HG03175 (cell line): ENCODE data around the gene RTL3.
A peak's percentile ranks its signal among the peaks of the same experiment; 100 is the strongest.
"Not testable (repeated sequence)": the region's sequence is repeated elsewhere in the genome, so short reads cannot be mapped to it uniquely, and the experiment has no call there.

ENCODE experiments used
- ATAC-seq: cut with Tn5 transposase; IDR thresholded peaks from one replicate; pipeline ENCODE4 v1.9.1; 2021; ENCODE audit warnings: mild to moderate bottlenecking, moderate library complexity; ENCODE audit not compliant: unreplicated experiment

The RTL3 gene

DNA sequence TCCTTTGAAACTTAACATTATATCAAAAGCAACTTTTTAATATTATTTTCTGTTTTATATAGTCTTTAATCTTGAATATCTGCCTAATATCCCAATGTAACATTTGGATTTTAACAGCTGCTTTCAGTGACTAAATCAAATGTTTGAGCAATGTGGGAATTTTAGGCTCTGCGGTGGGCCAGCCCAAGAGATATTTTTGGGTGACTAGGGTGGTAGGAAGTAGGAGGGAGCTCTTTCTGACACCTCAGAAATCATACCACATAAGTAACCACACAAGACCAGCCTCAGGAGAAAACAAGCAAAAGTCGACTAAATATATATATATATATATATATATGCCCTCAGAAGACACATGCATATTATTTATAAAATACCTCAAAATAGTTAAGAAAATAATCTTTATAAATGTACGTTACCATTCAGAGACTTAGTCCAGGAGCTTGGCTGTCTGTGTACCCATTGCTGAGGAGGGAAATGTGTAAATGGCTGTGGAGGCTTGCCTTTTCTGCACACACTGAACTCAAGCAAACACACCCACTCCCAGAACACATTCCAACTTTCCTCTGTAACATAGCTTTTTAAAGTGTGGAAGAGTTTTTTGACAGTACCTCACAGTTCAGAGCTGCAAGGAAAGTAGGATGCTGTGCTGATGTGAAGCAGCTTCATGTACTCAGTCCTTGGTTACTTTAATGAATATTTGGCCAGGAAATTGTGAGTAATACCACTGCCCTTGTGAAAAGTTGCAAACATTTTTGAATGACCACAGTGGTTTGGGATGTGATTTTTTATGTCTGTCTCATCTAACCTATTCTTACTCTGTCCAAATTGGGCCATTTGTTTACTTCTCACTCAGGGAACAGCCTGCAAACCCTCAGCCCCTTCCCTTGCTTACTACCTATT is at the start of gene RTL3:
TSS of gene RTL3 (minus strand) at position 484 of the 900 bp plus-strand sequence. CDS start 908 bp downstream, outside the sequence.
- peak; percentile 46 for ATAC-seq

DNA sequence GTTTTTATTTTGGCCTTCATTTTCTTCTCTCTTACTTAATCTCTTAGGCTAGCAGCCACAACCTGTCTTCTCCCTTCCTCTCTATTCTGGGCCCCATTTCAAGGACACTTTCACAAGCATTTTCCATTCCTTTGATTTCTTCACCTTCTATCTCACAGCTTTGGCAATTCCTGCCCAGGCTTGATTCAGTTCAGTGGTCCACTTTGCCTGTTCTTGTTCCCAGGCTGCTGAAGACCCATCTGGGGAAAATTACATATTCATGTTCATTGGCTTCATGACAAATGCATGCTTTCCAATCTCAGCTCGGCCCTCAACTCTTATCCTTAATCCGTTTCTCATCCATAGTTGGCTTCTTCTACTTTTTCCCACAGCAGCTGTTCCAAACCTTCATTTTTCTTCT is 49.7 kb upstream of the RTL3 start:
- ATAC-seq: no peak

DNA sequence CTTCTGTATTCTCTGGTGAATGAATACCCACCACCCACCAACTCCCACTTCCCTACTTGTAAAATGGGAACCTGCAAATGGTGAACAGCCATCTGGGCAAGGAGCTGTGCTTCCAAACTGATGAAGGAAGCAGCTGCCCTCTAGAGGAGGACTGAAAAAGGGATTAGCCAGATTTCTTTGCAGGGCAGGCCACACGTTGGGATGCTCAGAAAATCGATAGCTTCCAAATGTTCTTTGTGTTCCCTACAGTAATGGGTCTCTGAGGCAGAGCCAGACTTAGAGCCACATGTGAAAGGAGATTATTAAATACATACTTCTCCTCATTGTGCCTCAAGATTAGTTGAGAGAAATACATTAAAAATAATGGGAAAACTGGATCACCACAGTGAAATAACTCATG is 49.1 kb upstream of the RTL3 start:
- no peak for ATAC-seq

DNA sequence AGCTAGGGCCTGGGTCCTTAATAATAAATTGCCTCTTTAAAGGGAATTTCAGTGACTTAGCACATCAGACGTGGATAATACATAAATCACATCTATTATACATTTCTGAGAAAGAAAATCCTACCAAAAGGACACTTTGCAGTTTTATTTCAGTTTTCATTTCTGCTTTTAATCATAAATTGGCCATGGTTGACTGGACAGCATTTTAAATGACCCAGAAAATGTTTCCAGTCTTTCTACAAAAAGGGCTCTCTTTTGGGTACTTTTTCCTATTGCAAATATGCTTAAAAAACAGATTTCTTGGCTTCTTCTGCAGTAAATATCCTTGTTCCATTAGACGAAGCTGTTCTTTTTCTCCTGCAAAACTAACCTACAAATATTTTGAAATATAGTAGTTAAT is 46.9 kb upstream of the RTL3 start:
- ATAC-seq: no peak

DNA sequence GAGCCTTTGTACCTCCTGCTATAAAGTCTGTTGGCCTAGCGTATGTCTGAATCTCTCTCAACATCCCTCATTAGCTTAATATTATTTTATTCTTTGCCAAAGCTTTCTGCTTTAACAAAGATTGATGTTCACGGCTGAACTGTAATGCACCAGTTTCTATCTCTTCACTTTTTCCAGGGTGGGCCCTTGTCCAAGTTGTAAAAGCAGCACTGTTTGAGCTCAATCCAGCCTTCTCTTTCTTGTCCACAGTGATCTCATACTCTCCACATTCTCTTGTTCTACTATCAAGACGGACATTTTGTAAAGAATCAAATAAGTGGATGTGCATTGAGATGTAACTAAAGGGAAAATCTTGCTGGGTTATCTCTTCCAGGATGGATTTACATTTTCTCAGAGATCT is 34.4 kb upstream of the RTL3 start:
- ATAC-seq: no peak

DNA sequence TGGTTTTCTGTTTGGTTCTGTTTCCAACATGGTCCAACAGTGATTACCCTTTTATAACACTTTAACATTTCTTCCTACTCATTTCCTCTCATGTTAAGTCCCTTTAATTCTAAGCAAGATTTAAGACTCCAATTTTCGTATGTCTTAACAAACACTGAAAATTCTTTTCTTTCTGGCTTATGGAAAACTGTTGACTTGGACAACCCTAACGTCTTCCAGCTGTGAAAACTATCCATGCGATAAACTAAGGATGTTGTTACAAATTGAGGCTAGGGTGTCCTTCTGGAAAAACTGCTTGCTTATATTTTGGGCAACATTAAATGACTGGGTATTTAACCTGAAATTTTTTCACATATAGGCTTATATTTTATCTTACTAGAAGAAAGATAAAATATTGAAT is 33.9 kb upstream of the RTL3 start:
- ATAC-seq: no peak

GRCh38 chrX:78687586-78687985 is 28.5 kb upstream of the RTL3 start:
- ATAC-seq: peak; percentile 78

DNA sequence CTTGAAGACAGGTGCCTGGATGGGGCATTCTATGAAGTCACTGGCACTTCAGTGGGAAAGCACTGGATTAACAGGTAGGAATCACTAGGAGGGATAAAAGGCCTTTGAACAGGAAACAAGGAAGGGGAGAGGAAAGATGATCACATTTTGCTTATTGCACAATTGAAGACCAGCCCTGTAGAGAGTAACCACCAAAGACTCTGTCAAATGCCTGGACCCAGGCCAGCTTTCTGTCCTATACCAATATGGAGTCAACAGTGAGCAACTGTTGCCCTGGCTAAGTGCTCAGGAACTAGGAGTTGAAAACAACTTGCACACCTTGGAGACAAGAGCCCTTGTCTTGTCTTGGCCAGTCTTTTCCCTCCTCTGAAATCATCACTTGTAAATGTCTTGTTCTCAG is 14.1 kb upstream of the RTL3 start:
- ATAC-seq: no peak

GRCh38 chrX:78665342-78665741 is 6.2 kb upstream of the RTL3 start:
- no peak for ATAC-seq

GRCh38 chrX:78661836-78662235 is 2.7 kb upstream of the RTL3 start:
- no peak for ATAC-seq

DNA sequence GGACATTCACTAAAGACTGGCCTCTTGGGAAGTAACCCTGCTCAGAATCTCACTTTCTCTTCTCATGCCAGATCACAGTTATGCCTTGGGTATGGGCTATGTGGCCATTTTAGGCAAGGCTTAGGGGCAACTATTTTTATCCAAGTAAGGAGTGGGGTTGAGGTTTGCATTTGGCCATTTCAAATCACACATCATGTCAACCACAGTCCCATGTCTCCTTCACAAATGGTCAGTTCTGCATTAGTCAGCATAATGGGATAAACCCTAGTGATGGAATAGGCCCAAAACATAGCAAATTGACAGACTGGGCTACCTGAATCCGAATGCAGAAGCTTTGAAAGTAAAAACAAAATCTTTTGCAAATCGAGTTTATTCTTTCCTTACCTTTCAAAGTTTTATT is 827 bp upstream of the RTL3 start:
- ATAC-seq: no peak

GRCh38 chrX:78658414-78658813 is 714 bp downstream of the RTL3 start:
- ATAC-seq: no peak

DNA sequence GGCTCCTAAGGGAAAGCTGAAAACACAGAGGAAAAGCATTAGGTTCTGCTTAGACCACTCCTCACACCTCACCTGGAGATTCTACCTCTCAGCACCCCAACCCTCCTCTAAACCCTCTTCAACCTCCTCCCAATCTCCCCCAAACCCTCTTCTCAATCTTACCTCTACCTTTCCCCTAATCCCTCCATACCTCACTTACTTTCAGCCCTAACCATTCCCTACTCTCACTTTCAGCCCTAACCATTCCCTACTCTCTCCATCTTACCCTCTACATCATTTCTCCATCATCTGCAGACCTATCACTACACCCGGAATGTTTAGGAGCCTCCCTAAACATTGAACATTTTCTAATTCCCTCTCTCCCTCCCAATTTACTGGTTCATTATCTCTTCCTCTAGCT is 3.5 kb downstream of the RTL3 start:
- ATAC-seq: no peak

GRCh38 chrX:78653118-78653822 is 5.9 kb downstream of the RTL3 start:
- peak; percentile 55 for ATAC-seq

- ATAC-seq: peak; percentile 80
These were observed 8.2 kb downstream of the RTL3 start for GRCh38 chrX:78650906-78651437.

DNA sequence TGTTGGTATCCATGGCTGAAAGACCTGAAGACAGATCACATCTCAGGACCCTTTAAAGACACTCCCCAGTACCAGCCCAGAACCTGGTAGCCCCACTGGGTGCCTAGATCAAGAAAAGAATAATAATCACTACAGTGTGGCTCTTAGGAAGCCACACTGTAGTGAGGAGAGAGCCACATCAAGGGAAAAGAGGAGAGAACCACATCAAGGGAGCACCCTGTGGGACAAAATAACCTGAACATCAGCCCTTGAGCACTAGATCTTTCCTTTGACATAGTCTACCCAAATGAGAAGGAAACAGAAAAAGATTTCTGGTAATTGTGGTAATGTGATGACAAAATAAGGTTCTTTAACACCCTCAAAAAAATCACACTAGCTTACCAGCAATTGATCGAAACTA is 15.3 kb downstream of the RTL3 start:
- no peak for ATAC-seq

GRCh38 chrX:78643096-78643495 is 16.0 kb downstream of the RTL3 start:
- ATAC-seq: no peak

DNA sequence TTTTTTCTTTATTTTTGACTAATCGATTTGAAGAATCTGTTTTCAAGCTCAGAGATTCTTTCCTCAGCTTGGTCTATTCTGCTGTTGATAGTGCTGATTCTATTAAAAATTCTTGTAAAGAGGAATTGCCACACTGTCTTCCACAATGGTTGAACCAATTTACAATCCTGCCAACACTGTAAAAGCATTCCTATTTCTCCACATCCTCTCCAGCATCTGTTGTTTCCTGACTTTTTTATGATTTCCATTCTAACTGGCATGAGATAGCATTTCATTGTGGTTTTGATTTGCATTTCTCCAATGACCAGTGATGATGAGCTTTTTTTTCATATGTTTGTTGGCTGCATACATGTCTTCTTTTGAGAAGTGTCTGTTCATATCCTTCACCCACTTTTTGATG is 23.0 kb downstream of the RTL3 start:
- not testable (repeated sequence) for ATAC-seq

GRCh38 chrX:78624962-78625909 is 33.9 kb downstream of the RTL3 start:
- no peak for ATAC-seq

DNA sequence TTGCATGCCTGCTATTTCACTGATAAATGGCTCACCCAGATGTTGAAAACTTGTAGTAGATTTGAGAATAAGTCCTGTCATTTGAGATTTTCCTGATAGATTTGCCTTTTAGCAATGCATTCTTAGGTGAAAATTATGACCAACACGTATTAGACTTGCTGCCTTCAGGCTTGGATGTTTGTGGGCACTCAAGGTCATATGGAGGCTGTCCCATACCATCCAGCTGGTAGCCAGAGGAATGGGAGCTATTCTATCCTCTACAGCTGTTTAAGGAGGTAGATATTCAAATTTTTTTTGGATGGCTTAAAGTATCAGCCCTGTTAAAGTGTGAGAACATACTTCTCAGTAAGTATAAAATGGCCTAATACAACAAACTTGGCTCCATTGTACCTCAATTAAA is 34.7 kb downstream of the RTL3 start:
- no peak for ATAC-seq

DNA sequence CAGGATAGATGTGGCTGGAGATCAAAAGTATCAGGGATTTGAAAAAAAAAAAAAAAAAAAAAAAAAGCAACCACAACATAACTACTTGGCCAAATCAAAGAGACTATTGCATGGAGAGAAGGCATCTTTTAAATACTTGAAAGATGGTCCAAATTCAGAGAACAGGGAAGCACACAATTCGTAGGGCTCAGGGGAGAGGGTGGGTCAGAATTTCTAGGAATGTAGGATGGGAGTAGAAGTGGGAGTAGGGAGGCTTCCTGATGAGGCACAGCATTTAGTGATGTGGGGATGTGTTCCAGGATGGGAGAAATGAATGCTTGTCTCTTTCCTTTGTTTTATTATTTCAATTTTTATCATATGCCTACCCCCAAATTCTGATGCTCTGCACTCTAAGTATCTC is 36.3 kb downstream of the RTL3 start:
- no peak for ATAC-seq
